Hematopoietic multipotent progenitor cell treated with erythropoietin and hydrocortisone succinate and interleukin-3 and kit ligand, for 17 days (in vitro differentiated cells): Measurements from ENCODE around the gene KSR1.
"Not testable (repeated sequence)": the region's sequence is repeated elsewhere in the genome, so short reads cannot be mapped to it uniquely, and the experiment has no call there.

Experiments
- DNase-seq: peaks from one replicate; pipeline ENCODE4 v3.0.0-alpha.2; 2015; ENCODE audit warnings: low spot score

Gene KSR1

DNA sequence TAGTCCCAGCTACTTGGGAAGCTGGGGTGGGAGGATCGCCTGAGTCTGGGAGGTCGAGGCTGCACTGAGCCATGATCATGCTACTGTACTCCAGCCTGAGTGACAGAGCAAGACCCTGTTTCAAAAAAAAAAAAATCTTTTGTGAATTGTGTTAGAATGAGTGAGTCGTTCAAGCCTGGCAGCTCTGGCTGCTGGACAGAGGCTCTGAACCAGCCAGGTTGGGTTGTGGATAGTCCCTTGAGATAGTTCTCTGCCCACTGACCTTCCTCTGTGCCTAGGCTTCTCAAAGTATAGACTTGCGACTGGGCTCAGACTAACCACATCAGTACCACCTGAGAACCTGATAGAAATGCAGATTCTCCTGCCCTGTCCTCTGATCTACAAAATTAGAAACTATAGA lies 2.2 kb upstream of the KSR1 start:
- DNase-seq: no peak

DNA sequence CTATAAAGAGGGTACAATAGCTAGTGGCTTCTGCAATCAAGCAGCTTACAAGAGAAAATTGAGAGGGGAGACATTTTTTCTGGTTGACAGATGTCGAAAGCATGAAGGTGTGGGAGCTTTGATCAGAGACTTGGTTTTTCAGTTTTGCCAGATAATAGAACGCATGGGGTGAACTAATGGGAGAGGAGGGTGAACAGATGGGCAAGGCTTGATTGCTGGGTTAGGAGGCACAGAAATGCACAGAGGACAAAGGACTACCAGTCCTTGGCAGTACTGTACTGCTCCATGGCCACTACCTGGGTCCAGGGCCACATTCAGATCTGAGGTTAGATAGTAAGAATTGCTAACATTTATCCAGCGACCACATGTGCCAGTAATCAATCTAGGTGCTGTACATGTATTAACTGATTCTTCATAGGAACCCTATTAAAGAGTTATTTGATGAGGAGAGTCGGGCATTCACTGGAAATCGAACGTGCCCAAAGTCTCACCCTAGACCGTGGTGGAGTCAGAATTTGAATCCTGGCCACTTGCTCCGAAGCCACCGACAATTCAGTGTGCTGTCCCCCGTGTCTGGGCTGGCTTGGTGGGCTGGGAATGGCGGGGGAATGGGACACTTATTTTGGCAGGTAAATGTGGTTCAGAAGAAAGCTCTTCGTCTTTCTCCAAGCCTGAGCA lies 873 bp upstream of the KSR1 start:
- no peak for DNase-seq

DNA sequence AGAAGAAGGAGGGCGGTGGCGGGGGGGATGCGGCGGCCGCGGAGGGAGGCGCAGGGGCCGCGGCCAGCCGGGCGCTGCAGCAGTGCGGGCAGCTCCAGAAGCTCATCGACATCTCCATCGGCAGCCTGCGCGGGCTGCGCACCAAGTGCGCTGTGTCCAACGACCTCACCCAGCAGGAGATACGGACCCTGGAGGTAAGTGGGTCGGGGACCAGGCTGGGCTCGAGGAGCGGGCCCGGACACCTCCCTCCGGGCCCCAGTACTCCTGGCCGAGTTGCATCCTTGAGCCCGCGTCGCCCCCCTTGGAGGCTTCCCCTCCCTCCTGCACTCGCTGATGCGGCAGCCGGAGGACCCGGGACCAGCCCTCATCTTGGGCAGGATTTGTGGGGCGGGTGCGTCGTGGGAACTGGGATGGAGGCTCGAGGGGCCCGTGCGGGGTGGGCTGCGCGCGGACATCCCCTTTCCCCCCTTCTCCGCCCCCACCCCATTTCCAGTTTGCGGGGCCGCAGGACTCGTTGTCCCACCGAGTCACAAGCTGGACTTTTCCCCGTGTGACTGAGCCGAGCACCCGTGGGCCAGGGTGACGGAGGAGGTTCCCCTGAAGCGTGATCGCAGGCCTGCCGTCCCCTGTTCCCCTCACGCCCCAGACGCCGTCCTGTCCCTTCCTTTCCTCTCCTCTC lies 572 bp downstream of the KSR1 start:
- no peak for DNase-seq

DNA sequence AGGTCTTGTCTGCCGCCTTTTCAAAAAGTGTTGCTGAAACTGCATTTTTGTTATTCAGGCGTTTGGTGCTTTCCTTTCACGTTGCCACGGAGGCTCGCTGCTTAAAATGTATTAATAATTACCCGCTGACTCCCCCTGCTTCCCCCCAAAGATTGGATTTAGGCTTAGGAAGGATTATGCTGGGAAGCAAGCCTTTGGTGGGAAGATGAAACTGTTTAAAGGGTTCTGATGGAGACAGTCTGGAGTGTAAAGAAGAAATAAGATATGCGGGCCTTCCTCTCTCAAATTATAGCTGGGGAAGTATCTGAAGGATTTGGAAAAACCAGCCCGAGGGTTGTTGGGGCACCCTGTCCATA lies 1.1 kb downstream of the KSR1 start:
- no peak for DNase-seq

DNA sequence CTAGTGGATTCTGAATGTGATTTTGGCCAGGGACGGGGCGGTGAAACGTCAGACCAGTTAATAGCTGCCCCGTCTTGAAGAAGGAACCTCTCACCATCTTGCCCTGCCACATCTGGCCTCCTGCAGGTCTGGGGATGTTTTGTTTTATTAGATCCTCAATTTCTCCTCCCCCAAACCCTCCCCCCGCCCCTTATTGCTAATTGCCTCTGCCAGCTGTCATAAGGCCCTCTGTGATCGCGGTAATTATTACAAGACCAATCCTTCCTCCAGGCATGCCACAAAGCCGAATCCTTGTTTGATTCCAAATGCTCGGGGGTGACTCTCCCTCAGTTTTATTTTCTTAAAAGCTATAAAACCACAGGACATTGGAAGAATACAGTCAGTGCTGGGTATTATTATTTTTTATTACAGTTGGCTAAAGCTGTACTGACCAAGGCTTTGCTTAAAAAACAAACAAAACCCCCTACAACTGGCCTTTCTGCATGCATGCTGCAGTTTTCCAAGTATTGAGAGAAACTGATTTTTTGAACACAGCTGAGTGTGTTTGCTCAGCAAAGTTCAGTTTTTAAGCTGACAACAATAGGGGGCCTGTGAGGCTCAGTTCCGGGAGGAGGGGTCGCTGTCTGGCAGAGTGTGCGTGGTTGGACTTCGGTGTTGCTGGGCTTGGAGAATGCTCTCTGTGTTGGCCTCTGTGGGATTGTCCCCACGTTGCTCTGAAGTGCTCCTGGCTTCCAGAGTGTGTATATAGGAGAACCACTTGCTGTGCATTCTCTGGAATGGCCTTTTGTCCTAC lies 1.7 kb downstream of the KSR1 start:
- no peak for DNase-seq

DNA sequence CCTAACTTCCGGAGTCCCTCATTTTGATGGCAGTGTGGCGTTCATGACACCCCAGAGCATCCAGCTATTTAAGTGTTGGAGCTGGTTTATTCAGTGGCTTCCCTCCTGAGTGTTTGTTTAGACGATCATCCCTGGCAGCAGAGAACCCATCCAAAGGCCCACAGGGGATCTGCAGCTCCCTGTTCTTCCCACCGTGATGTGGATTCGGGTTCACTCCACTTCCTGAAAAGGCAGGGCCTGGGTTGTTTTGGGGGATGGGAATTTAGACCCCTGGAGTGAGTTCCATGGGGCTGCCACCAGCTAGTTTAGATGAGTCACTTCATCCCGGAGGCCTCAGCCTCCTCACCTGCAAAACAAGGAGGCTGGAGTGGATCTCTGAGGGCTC lies 2.3 kb downstream of the KSR1 start:
- no peak for DNase-seq

DNA sequence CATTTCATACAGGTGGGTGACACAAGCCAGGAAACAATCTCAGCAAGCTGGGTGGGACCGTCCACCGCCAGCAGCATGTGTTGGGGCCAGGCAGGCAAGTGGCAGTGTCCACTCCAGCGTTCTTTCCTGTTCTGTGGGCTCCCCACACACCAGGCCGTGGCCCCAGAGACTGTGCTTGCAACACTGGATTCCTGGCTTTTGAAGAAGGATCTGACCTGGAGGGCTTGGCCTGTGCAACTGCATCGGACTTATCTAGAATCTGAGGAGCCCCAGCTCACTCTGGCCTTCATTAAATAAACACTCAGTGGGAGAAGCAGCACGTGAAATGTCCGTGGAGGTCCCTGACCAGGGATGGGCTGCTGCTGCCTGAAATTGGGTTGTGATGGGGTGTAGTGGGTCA lies 3.2 kb downstream of the KSR1 start:
- DNase-seq: no peak

DNA sequence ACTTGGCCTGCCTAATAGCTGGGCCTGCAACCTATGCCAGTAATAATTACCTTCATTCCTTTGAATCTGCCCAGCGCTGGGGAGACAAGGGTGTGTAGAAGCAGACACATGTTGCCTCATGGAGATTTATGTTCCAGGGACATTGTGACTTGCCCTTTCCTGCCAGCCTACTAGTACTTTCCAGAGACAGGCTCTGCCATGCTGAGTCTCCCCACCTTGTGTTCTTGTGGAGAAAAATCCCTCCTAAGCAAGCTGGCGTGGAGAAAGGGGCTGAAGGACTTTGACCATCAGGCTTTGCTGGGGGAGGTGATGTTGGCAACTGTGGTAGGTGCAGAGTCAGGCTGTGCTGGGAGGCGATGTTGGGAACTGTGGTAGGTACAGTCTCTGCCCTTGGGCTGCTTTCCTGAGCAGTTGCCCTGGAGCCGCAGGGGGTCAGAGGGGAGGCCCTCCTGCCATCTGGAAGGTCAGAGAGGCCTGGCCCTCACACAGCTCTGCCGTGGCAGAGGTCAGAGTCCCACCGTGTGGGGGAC lies 4.0 kb downstream of the KSR1 start:
- DNase-seq: no peak

DNA sequence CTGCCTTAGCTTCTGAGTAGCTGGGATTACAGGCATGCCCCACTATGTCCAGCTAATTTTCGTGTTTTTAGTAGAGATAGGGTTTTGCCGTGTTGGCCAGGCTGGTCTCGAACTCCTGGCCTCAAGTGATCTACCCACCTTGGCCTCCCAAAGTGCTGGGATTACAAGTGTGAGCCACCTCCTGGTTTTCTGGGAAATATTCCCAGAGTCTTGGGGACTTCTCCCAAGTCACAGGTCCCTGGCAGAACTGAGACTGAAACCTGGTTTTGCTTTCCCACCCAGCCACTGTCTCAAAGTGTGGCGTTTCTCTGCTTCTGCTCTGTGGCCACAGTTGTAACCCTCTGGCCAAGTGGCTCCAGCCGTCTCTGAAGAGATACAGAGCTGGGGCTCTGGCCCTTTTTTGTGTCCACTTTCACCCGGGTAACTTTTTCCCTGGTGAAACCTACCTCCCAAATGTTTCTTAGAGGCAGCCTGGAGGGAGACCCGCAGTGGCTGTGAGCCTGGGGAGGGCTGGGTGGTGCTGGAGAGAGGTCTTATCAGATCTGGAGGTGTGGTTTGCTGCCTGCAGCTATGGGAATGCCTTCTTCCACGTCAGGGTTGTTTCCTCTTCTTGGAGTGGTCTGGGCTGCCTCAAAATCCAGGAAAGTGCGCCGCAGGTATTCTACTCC lies 5.1 kb downstream of the KSR1 start:
- DNase-seq: peak; percentile 67

DNA sequence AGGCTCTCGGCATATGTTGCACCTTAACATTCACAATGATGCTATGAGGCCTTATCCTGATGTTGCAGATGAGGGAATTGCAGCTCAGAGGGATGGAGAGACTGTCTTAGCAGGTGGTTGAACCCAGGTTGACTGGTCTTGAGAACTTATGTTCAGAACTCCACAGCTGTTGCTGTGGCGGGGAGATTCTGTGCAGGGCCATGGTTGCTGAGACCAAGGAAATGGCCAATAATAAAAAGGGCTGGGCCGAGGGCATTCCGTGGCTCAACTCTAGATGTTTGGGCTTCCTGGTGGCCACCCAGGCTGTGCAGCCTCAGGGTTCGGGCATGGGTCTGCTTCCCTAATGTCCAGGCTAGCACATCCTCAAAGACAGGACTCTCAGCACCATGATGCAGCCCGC lies 5.9 kb downstream of the KSR1 start:
- no peak for DNase-seq

DNA sequence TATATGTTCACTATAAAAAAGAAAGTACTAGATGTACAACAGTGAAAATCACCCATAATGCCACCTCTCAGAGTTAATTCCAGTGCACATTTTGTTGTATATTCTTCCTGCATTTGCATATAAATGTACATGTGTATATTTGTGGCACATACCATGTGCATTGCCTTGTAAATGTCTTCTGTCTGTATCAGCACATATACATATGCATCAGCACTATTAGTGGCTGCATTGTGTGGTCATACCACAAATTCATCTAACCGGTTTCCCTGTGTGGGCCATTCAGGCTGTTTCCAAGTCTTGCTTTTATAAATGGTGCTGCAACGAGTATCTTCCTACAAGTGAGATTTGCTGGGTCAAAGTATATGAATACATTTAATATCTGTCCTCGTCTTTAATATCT lies 6.5 kb downstream of the KSR1 start:
- no peak for DNase-seq

DNA sequence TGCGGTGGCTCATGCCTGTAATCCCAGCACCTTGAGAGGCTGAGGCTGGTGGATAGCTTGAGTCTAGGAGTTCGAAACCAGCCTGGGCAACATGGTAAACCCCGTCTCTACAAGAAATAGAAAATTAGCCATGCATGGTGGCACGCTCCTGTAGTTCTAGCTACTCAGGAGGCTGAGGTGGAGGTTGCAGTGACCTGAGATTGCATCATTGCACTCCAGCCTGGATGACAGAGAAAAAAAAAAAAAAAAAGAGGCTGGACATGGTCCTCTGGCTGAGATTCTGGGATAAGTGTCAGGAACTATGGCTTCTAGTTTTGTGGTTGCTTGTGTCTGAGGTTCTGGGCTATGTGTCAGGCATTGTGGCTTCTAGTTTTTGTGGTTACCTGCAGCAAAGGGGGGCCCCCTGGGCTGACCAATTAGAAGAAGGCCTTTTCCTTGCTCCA lies 7.0 kb downstream of the KSR1 start:
- no peak for DNase-seq

DNA sequence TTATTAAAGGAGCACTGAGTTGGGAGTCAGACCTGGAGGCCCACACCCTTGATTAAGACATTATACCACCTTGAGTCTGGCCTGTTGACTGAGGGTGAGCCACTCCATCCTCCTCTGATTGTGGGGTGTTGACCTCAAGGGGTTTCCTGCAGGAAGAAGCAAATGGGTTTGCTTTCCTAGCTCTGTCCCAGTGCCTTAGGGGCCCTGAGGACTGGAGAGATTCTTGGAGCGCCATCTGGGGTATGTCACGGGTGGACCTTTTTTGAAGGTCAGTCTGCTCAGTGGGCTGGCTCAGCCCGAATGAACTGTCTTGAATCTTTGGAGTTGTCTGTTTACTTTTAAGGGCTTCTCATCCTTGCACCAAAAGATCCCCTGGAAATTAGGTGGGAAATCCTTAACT lies 7.8 kb downstream of the KSR1 start:
- not testable (repeated sequence) for DNase-seq

DNA sequence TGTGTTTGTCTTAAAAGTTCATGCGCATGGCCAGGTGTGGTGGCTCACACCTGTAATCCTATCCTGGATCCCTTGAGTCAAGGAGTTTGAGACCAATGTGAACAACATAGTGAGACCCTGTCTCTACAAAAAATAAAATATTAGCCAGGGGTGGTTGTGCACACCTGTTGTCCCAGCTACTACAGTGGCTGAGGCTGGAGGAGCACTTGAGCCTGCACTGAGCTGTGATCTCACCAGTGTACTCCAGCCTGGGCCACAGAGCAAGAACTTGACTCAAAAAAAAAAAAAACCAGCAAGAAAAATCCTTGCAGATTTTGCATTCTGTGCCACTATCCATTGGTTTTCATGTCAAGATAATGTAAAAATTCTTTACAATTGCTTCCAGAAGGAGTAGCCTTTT lies 8.2 kb downstream of the KSR1 start:
- no peak for DNase-seq

DNA sequence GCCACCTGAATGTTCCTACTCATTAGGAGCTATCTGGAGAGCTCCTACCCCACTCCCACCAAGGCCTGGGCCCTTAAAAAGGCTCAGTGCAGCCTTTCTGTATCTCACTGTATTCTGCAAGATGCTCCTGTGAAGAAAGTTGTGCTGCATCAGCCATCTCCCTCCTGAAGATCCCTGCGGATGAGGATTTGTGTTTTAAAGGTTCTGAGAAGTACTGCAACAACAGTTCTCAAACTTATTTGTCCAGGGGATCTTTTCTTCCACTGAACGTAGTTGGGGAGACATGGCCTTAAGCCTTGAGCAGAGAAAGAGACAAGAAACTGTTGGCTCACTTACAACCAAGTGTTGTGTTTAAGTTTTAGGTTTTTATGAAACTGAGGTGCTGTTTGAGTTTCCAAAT lies 9.6 kb downstream of the KSR1 start:
- DNase-seq: not testable (repeated sequence)

DNA sequence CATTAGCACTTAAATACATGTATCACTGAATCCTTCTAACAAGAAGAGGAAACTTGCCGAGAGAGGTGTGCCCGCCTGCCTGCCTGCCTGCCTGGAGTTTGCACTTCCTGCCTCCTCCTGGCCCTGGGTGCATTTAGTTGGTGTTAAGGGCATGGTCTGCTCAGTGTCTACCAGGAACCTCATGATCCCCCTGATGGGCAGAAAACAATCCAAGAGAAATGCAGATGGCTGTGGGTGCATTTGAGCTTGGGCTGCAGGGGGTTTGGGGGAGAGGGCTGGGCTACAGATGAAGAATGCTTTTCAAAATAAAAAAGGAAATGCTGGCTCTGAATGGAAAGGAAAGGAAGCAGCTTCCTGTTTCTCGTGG lies 10.1 kb downstream of the KSR1 start:
- no peak for DNase-seq

DNA sequence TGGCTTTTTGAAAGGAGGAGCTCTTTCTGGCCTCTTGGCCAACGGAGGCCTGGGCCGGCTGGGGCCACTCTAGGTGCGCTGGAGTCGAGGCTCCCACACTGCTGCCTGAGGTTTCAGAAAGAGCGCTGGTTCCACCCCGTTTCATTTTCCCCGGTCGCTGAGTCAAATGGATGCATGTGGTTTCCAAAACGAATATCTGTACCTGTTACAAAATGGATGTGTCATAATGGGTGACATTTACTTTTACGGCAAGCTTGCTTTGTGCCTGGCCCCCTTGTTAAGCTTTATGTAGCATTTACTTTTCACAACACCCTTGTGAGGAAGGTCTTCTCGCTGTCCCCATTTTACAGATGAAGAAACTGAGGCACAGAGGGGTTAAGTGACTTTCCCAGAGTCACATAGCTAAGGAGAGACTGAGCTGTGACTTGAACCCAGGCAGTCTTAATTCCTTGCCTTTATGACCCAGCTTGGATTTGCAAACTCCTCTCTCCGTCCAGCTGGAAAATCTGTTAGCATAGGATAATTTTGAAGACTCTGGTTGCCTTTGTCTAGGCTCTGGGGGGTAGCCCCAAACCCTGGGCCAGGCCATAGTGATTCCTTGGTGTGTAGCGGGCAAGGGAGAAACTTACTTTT lies 10.6 kb downstream of the KSR1 start:
- no peak for DNase-seq

DNA sequence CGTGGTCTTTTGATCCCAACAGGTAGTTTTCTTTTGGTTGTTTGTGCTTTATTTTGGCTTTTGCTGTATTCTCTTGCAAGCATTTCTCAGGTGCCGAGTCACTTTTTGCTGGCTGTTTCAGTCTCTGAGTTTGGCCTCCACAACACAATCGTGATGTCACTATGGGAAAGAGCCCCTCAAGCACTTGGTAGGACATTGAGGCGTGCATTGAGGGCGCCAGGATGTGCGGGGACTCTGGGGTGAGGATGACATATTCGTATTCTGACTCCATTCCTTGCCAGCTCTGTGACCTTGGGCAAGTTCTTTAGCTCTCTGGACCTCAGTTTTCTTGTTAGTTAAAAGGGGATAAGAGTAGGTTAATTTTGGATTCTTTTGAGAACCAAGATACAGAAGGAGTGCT lies 13.0 kb downstream of the KSR1 start:
- DNase-seq: no peak

DNA sequence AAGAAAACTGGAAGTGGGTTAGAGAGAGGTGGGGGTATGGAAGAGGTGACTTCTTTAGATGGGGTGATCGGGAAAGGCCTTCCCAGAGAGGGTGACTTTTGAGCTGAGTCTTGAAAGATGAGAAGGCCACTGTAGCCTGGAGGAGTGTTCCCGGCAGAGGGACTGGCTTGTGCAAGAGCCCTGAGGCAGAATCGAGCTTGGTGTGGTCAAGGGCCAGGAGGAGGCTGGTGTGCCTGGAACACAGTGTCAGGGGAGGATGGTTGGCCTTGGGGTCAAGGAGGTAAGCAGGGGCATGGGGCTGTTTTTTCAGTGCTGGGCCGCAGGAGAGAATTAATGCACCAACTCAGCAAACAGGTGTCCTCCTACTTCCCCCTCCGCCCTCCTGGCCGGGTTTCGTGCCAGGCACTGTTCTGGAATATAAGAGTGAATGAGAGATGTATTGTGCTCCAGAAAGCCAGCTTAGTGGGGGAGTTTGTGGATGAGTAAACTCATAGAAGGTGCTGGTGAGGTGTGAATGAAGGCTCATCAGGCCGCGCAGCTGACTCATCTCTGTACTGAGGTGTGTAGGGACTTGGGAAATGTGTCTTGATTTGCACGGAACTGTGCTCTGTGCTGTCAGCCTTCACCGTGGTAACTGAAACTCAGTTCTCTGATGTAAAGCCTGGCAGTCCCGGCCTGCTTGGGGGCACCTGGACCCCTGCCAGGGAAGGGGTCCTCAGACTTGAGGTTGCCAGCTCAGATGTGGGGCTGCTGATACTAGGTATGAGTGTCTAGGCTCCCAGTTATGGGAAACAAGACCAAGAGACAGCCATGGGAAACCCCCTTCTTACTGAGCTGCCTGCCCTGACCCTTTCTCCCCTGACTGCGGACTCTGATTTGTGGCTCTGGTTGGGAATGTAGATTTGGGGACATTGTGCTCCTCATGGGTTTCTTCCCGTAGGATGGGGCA lies 15.3 kb downstream of the KSR1 start:
- DNase-seq: no peak

DNA sequence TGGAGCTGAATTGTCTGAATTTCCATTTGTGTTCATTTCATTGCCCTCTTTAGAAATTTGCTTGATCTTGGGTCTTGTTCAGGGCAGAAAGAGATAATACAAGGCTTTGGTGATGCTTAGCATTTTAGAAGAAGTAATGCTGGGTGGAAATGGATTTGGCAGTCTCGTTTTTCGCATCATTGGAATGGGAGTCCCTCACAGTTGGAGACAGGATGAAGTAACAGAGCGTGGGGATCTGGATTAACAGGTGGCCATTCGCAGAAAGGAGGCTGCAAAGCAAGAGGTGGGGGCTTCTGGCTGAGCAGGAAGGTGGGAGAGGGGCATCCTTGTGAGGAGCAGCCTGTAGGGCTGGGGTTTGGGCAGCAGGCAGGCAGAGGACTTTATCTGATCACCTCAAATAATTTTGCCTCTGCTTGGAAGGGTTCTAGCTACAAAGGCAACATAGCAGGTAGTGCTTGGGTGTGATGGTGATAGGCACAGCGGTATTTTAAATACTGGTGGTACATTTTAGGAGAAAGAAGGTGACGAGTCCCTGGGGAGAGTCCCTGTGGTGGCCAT lies 17.0 kb downstream of the KSR1 start:
- no peak for DNase-seq
